K562 (cell line): ENCODE measurements around the gene AHI1. TPM values are rescaled to one million over a fixed set of nuclear protein-coding genes. Genes with fewer than 3 reads are reported as not detected.

Experiments
- ATAC-seq: fragments of 200-7000 bp; cut with Tn5 transposase; 3 replicates; pipeline ENCODE4 v1.9.1; 2020; ENCODE audit warnings: moderate library complexity
- BruUV-seq: library from RNA; stranded (reverse); fragments of 400-500 nt; replicated peaks from 2 replicates; lab custom pipeline; 2021; lab: Mats Ljungman, UMichigan
- CTCF ChIA-PET: fragments of 300-600 bp; formaldehyde crosslinking; extraction: SDS; loops from one replicate; lab custom pipeline; 2021; ENCODE audit warnings: low intra/inter-chr PET ratio; lab: Yijun Ruan, JAX
- POLR2A ChIA-PET: fragments of 300-600, 350-650 bp; sonication (Branson Sonifier 250); formaldehyde crosslinking; extraction: SDS; loops from one replicate; lab custom pipeline; 2021; ENCODE audit warnings: antibody characterized with exemption, inconsistent platforms; lab: Yijun Ruan, JAX
- DNase-seq, 4 experiments: peaks; one replicate each; pipeline versions ENCODE4 v3.0.0 to v3.0.0-alpha.2; 2011 to 2018; ENCODE audit warnings: low spot score in 3 of 4, mixed read lengths in 3 of 4; ENCODE audit errors: extremely low read depth in 1 of 4
- FAIRE-seq: peaks from 2 replicates; lab custom pipeline; 2011; peaks lifted over from hg19 to GRCh38; lab: Jason Lieb, UNC
- H2AFZ ChIP-seq: 2 replicates; pipeline ENCODE4 v1.6.0; 2011; ENCODE audit warnings: low read depth, low read length, control low read depth, inconsistent platforms
- H3K27ac ChIP-seq: fragments of 200-600 bp; 3 replicates; pipeline ENCODE4 v1.8.0; 2011; ENCODE audit warnings: low read depth, mild to moderate bottlenecking, control low read depth, inconsistent platforms, low read length, moderate library complexity, mixed read lengths; ENCODE audit errors: extremely low read depth
- H3K27me3 ChIP-seq, 2 experiments: fragments of 300-600 bp in 1 of 2; 2 replicates in 1 of 2; 3 replicates in 1 of 2; pipeline versions ENCODE4 v1.6.0 to v1.8.0; 2011; ENCODE audit warnings: inconsistent platforms in 2 of 2, low read length in 2 of 2, mild to moderate bottlenecking in 1 of 2, mixed read lengths in 1 of 2, moderate library complexity in 1 of 2; ENCODE audit not compliant: control insufficient read depth in 2 of 2, insufficient read depth in 2 of 2
- H3K36me3 ChIP-seq: fragments of 300-600 bp; 3 replicates; pipeline ENCODE4 v1.8.0; 2011; ENCODE audit warnings: mild to moderate bottlenecking, low read length, inconsistent platforms; ENCODE audit not compliant: control insufficient read depth, insufficient read depth
- H3K4me1 ChIP-seq, 2 experiments: fragments of 200-600 bp in 1 of 2; replicated peaks in 1 of 2; 2 replicates in 1 of 2; 3 replicates in 1 of 2; pipeline versions ENCODE4 v1.5.1 to v1.8.0; 2011; ENCODE audit warnings: inconsistent platforms in 2 of 2, low read length in 2 of 2, mild to moderate bottlenecking in 1 of 2, mixed read lengths in 1 of 2, moderate library complexity in 1 of 2; ENCODE audit not compliant: control insufficient read depth in 2 of 2, insufficient read depth in 2 of 2
- H3K4me2 ChIP-seq: 2 replicates; pipeline ENCODE4 v1.6.1; 2011; ENCODE audit warnings: low read length, control low read depth, inconsistent platforms, mixed read lengths; ENCODE audit not compliant: insufficient read depth
- H3K4me3 ChIP-seq: fragments of 200-600 bp; sonication (generic), shearing (Covaris generic); 2 replicates; pipeline ENCODE4 v1.5.1; 2016; ENCODE audit warnings: control low read depth, inconsistent platforms
- H3K79me2 ChIP-seq: fragments of 200-600 bp; 3 replicates; pipeline ENCODE4 v1.8.0; 2011; ENCODE audit warnings: low read length, inconsistent platforms; ENCODE audit not compliant: control insufficient read depth, insufficient read depth
- H3K9ac ChIP-seq, 2 experiments: 2 replicates each; pipeline versions ENCODE4 v1.6.0 to v1.6.1; 2011; ENCODE audit warnings: low read depth in 2 of 2, low read length in 2 of 2, control low read depth in 1 of 2, inconsistent platforms in 1 of 2, mild to moderate bottlenecking in 1 of 2, mixed read lengths in 1 of 2; ENCODE audit not compliant: insufficient read depth in 1 of 2
- H3K9me1 ChIP-seq: one replicate; pipeline ENCODE4 v1.6.0; 2011; ENCODE audit warnings: inconsistent platforms, mild to moderate bottlenecking, low read length, moderate library complexity; ENCODE audit not compliant: control insufficient read depth, insufficient read depth
- H3K9me3 ChIP-seq: replicated peaks from 2 replicates; pipeline ENCODE4 v1.5.1; 2011; ENCODE audit warnings: low read depth, low read length, inconsistent platforms; ENCODE audit not compliant: control insufficient read depth, insufficient read depth
- H4K20me1 ChIP-seq: replicated peaks from 2 replicates; pipeline ENCODE4 v1.6.1; 2011; ENCODE audit warnings: low read length, inconsistent platforms, mixed read lengths; ENCODE audit not compliant: control insufficient read depth, insufficient read depth
- ARID1B ChIP-seq: fragments of 450-650 bp; IDR thresholded peaks from 2 replicates; pipeline ENCODE4 v1.6.1; 2016; ENCODE audit warnings: antibody characterized with exemption, mild to moderate bottlenecking, inconsistent platforms
- BRCA1 ChIP-seq, 2 experiments: fragments of 450-650 bp in 1 of 2; sonication (generic) in 1 of 2; formaldehyde crosslinking in 1 of 2; IDR thresholded peaks; 2 replicates each; pipeline versions ENCODE4 v1.5.0 to v1.6.1; 2017 to 2020; ENCODE audit warnings: mild to moderate bottlenecking in 1 of 2, missing genetic modification reagents in 1 of 2
- CBFA2T2 ChIP-seq: fragments of 450-650 bp; conservative IDR thresholded peaks from 2 replicates; pipeline ENCODE4 v1.6.1; 2017; ENCODE audit warnings: mild to moderate bottlenecking
- CBFA2T3 ChIP-seq: fragments of 450-650 bp; IDR thresholded peaks from 2 replicates; pipeline ENCODE4 v1.6.1; 2017
- POLR2H ChIP-seq: IDR thresholded peaks from 2 replicates; pipeline ENCODE4 v1.6.1; 2016; ENCODE audit warnings: missing genetic modification characterization, low read depth, mild to moderate bottlenecking, control low read depth, missing compliant biosample characterization, moderate library complexity
- PTTG1 ChIP-seq: fragments of 450-650 bp; IDR thresholded peaks from 2 replicates; pipeline ENCODE4 v1.6.1; 2016; ENCODE audit warnings: low read depth, mild to moderate bottlenecking, missing genetic modification characterization, missing compliant biosample characterization
- TBP ChIP-seq: optimal IDR thresholded peaks from 2 replicates; pipeline ENCODE3; 2011; ENCODE audit warnings: low read depth, low read length, improper control_type of control experiment
- TCF3 ChIP-seq: sonication (generic); formaldehyde crosslinking; IDR thresholded peaks from 2 replicates; pipeline ENCODE4 v1.4.0; 2020; ENCODE audit warnings: mild to moderate bottlenecking, missing genetic modification reagents
- TRIM24 ChIP-seq, 2 experiments: fragments of 450-650 bp; IDR thresholded peaks; 2 replicates each; pipeline ENCODE4 v1.6.1; 2016
- ZNF41 ChIP-seq: fragments of 250-450 bp; sonication (Bioruptor Pico); conservative IDR thresholded peaks from 2 replicates; pipeline ENCODE4 v1.4.0; 2020; ENCODE audit warnings: mild to moderate bottlenecking
- ZNF644 ChIP-seq: fragments of 200-800 bp; sonication (Bioruptor generic); IDR thresholded peaks from 2 replicates; pipeline ENCODE4 v1.6.1; 2016; ENCODE audit warnings: low read depth, missing genetic modification characterization, missing compliant biosample characterization
- WGBS: fragments of 100-300 bp; shearing (Covaris generic); methylation state at CpG from one replicate; pipeline ENCODE4 v1.1.6; 2016; ENCODE audit warnings: low coverage, mixed read lengths; ENCODE audit not compliant: insufficient coverage; ENCODE audit errors: missing lambda C conversion rate; 5-methylcytosine and 5-hydroxymethylcytosine counted together
- in situ Hi-C: fragments of 300-500 bp; cut with MboI; formaldehyde crosslinking; loops from 4 replicates; pipeline ENCODE4 v1.15.0; 2018; ENCODE audit warnings: inconsistent platforms, mixed read lengths
- intact Hi-C: fragments of 100-400 bp; cut with micrococcal nuclease; formaldehyde crosslinking; loops from 2 replicates; pipeline ENCODE4 v1.14.2; 2022
- polyA plus RNA-seq, 8 experiments: library from polyadenylated mRNA; depleted of rRNA in 4 of 8; stranded (reverse) in 5 of 8; unstranded in 3 of 8; fragments of >200 nt; fragmentation: Nextera tagmentation in 2 of 8; fragmentation: Illumina TruSeq in 1 of 8; extraction: Ambion mirVana in 2 of 8; extraction: Trizol in 1 of 8; gene quantifications; 2 replicates each; pipeline versions ENCODE4 v1.2.1 to v1.2.3, GENCODE V29; 2011 to 2014; ENCODE audit warnings: inconsistent platforms in 1 of 8, missing spikeins in 1 of 8
- total RNA-seq, 7 experiments: library from RNA; depleted of rRNA in 6 of 7; stranded (reverse); fragments of >200 nt in 6 of 7; fragmentation: Illumina TruSeq in 2 of 7; extraction: Trizol in 2 of 7; gene quantifications; 2 replicates each; pipeline versions ENCODE4 v1.2.1 to v1.2.3, GENCODE V29; 2011 to 2021; ENCODE audit warnings: low replicate concordance in 1 of 7
- TF ChIP-seq, protein P1 (sequence below): fragments of 250-450 bp; sonication (Bioruptor Pico); IDR thresholded peaks from 2 replicates; pipeline ENCODE4 v1.5.0; 2021
- TF ChIP-seq, protein P2 (sequence below), 2 experiments: fragments of 450-650 bp; IDR thresholded peaks; 2 replicates each; pipeline ENCODE4 v1.6.1; 2016; ENCODE audit warnings: mild to moderate bottlenecking in 2 of 2, borderline replicate concordance in 1 of 2, low read depth in 1 of 2, moderate library complexity in 1 of 2
- TF ChIP-seq, protein P3 (sequence below), 2 experiments: fragments of 250-450 bp in 1 of 2; fragments of 450-650 bp in 1 of 2; sonication (Bioruptor Pico) in 1 of 2; IDR thresholded peaks; 2 replicates each; pipeline versions ENCODE4 v1.6.1 to v1.8.0; 2016 to 2021; ENCODE audit warnings: mild to moderate bottlenecking in 2 of 2, moderate library complexity in 2 of 2, missing compliant biosample characterization in 1 of 2, missing genetic modification characterization in 1 of 2

AHI1 gene
- total and polyA plus RNA-seq, 9 of the 15 experiments (the other 6 are each of a cell fraction or from before 2014, with no cell fraction given), result 24.7 to 54.9 (median 32.2) TPM

DNA sequence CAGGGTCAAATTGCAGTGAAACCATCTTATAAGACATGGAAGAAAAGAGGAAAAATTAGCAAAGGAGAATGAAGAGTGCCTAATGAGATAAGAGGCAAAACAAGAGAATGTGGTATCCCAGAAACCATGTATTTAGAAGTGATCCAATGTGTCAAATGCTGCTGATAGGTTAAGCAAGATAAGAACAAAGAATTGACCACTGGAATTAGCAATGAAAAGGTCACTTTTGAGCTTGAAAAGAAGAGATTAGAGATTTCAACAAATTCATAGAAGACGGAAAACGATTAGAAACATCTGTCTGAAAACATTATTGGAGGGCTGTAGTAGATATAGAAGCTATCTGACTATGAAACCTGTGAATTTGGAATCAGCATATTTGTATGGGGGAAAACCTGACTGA lies 112.2 kb downstream of the AHI1 start:
- ChIA-PET CTCF (no interaction called here), POLR2A (no interaction called here)
- BruUV-seq, result no TSS peak
- Histone ChIP-seq H3K9me1 (no peaks in the 10 kb centered on the region), H3K79me2 (no peaks in the 10 kb centered on the region), H3K27me3 (no peaks in the 10 kb centered on the region), H3K9ac (no peak overlapping the region), H3K4me1 (peaks cover 0 to 4% of the 10 kb centered on the region in 2 experiments; a peak in 1 of 5 replicates), H3K36me3 (peaks cover 2% of the 10 kb centered on the region; the same call in 1 of the 3 replicates), H3K27ac (no peak overlapping the region; the same call in 2 of the 3 replicates), H3K4me2 (no peak overlapping the region), H2AFZ (no peak overlapping the region), H4K20me1 (no peaks in the 10 kb centered on the region), H3K9me3 (no peaks in the 10 kb centered on the region), H3K4me3 (no peak overlapping the region)
- FAIRE-seq (no peak), ATAC-seq (no peak), DNase-seq (no peak)
- in situ Hi-C loops, result no loop called here
- intact Hi-C loops, result no loop called here
- WGBS, result 14% methylated on average over 2 of the region's 2 CpGs
- no peak for TF ChIP-seq PTTG1
- TF ChIP-seq ZNF644 (tag), result 0 out of 2 replicates have a peak, but pooled peaks have one; percentile 28
- TF ChIP-seq BRCA1 (IDR thresholded peaks at IDR 0.05), result no peak
- TF ChIP-seq BRCA1 (CRISPR knock-in tag; IDR thresholded peaks at IDR 0.05), result no peak
- TF ChIP-seq ZNF41 (CRISPR knock-in tag), result no peak
- TF ChIP-seq POLR2H (tag), result 0 out of 2 replicates have a peak, but pooled peaks have one; percentile 31
- 0 out of 2 replicates have a peak, but pooled peaks have one; percentile 28 for TF ChIP-seq TCF3 (CRISPR knock-in tag)
- TF ChIP-seq, protein P1, sequence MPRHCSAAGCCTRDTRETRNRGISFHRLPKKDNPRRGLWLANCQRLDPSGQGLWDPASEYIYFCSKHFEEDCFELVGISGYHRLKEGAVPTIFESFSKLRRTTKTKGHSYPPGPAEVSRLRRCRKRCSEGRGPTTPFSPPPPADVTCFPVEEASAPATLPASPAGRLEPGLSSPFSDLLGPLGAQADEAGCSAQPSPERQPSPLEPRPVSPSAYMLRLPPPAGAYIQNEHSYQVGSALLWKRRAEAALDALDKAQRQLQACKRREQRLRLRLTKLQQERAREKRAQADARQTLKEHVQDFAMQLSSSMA (CRISPR knock-in tag), result no peak
- TF ChIP-seq TRIM24 (IDR thresholded peaks at IDR 0.05), result no peak
- peak; percentile 62 for TF ChIP-seq CBFA2T3
- TF ChIP-seq CBFA2T2, result 0 out of 2 replicates have a peak, but pooled peaks have one; percentile 18
- no peak for TF ChIP-seq TBP
- 0 out of 2 replicates have a peak, but pooled peaks have one; percentile 12 for TF ChIP-seq ARID1B
- TF ChIP-seq, protein P2, sequence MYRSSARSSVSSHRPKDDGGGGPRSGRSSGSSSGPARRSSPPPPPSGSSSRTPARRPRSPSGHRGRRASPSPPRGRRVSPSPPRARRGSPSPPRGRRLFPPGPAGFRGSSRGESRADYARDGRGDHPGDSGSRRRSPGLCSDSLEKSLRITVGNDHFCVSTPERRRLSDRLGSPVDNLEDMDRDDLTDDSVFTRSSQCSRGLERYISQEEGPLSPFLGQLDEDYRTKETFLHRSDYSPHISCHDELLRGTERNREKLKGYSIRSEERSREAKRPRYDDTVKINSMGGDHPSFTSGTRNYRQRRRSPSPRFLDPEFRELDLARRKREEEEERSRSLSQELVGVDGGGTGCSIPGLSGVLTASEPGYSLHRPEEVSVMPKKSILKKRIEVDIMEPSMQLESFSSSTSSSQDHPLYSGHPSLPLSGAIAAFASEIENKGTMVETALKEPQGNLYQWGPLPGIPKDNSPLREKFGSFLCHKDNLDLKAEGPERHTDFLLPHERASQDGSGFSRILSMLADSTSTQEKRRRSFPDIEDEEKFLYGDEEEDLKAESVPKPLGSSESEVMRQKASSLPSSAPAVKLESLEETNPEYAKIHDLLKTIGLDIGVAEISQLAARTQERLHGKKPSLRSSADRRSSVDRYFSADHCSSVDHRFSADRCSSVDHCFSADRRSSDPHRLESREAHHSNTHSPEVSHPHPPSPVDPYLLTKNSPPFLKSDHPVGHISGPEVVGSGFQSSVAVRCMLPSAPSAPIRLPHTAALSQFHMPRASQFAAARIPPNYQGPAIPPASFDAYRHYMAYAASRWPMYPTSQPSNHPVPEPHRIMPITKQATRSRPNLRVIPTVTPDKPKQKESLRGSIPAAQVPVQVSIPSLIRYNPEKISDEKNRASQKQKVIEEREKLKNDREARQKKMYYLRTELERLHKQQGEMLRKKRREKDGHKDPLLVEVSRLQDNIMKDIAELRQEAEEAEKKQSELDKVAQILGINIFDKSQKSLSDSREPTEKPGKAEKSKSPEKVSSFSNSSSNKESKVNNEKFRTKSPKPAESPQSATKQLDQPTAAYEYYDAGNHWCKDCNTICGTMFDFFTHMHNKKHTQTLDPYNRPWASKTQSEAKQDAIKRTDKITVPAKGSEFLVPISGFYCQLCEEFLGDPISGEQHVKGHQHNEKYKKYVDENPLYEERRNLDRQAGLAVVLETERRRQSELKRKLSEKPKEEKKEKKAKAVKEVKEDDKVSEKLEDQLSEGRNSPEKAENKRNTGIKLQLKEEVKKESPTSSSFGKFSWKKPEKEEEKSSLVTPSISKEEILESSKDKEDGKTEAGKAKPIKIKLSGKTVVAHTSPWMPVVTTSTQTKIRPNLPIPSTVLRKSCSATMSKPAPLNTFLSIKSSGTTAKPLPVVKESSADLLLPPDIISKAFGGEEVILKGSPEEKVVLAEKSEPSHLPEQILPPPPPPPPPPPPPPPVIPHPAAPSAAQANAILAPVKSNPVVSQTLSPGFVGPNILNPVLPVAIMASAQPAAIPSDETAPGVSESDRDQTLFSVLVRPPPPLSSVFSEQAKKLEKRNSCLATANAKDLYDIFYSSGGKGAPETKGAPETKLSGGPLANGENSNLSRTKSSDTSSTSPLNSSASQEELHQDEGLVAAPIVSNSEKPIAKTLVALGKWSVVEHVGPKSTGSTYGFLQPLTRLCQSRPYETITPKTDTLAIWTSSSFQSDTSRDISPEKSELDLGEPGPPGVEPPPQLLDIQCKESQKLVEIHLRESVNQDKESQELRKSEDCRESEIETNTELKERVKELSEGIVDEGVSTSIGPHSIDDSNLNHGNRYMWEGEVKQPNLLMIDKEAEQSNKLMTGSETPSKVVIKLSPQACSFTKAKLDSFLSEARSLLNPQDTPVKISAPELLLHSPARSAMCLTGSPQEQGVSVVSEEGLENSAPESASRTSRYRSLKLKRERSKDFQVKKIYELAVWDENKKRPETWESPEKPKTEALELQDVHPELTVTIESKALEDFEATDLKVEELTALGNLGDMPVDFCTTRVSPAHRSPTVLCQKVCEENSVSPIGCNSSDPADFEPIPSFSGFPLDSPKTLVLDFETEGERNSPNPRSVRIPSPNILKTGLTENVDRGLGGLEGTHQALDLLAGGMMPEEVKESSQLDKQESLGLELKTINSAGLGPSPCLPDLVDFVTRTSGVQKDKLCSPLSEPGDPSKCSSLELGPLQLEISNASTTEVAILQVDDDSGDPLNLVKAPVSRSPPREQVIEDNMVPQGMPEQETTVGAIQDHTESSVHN (IDR thresholded peaks at IDR 0.05; ENCODE audit: borderline replicate concordance in 1 of 2, low read depth in 1 of 2), result no peak
- TF ChIP-seq, protein P3, sequence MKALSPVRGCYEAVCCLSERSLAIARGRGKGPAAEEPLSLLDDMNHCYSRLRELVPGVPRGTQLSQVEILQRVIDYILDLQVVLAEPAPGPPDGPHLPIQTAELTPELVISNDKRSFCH (CRISPR knock-in tag; IDR thresholded peaks at IDR 0.05), result no peak
- TF ChIP-seq, protein P3 (tag; IDR thresholded peaks at IDR 0.05), result peak; percentile 96
